Measurements from ENCODE around the gene CNNM4.

DNA sequence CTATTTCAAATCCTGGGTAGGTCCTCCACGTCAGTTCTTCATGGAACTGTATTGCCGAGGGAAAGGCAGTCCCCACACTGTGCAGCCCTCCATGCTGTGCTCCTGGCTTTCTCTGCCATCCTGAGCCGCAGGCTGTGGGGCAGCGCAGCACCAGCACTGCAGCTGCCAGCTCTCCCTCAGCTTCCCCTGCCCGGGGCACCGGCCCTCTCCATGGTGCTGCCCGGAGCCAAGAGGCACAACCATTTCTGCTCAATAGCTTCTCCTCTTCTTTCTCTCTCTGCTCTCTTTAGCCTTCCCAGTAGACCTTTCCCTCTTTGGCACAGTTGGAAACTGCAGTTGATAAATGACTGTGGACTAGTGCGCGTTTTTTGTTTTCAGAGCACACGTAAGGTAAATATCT is 71.0 kb downstream of the CNNM4 start:
- TF ChIP-seq, protein P1, sequence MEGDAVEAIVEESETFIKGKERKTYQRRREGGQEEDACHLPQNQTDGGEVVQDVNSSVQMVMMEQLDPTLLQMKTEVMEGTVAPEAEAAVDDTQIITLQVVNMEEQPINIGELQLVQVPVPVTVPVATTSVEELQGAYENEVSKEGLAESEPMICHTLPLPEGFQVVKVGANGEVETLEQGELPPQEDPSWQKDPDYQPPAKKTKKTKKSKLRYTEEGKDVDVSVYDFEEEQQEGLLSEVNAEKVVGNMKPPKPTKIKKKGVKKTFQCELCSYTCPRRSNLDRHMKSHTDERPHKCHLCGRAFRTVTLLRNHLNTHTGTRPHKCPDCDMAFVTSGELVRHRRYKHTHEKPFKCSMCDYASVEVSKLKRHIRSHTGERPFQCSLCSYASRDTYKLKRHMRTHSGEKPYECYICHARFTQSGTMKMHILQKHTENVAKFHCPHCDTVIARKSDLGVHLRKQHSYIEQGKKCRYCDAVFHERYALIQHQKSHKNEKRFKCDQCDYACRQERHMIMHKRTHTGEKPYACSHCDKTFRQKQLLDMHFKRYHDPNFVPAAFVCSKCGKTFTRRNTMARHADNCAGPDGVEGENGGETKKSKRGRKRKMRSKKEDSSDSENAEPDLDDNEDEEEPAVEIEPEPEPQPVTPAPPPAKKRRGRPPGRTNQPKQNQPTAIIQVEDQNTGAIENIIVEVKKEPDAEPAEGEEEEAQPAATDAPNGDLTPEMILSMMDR (conservative IDR thresholded peaks at IDR 0.05; ENCODE audit: low read depth, low read length) = no peak
- TF ChIP-seq EZH2 (IDR thresholded peaks at IDR 0.05; ENCODE audit: low read length, unreplicated experiment) (no peak), EZH2phosphoT487 (IDR thresholded peaks at IDR 0.05; ENCODE audit: borderline replicate concordance, low read length) (no peak)
